ENCODE results near the gene CAB39.

CAB39 gene

GRCh38 chr2:230751062-230751461 is 38.4 kb downstream of the CAB39 start:
- TF ChIP-seq ZFP3 (CRISPR knock-in tag; IDR thresholded peaks at IDR 0.05): no peak
- TF ChIP-seq TSHZ2 (CRISPR knock-in tag; IDR thresholded peaks at IDR 0.05): no peak
- TF ChIP-seq ZNF565 (CRISPR knock-in tag; conservative IDR thresholded peaks at IDR 0.05; ENCODE audit: low read depth): no peak
- no peak for TF ChIP-seq ZC3H10 (CRISPR knock-in tag; IDR thresholded peaks at IDR 0.05)
- TF ChIP-seq ZFP30 (CRISPR knock-in tag; IDR thresholded peaks at IDR 0.05): no peak
- no peak for TF ChIP-seq PATZ1 (CRISPR knock-in tag; IDR thresholded peaks at IDR 0.05; ENCODE audit: borderline replicate concordance)
- no peak for TF ChIP-seq OSR1 (CRISPR knock-in tag; IDR thresholded peaks at IDR 0.05)
- no peak for TF ChIP-seq CREB5 (CRISPR knock-in tag; IDR thresholded peaks at IDR 0.05; ENCODE audit: low read depth)
- no peak for TF ChIP-seq CSDC2 (CRISPR knock-in tag; IDR thresholded peaks at IDR 0.05)
- no peak for TF ChIP-seq TCF4 (CRISPR knock-in tag; IDR thresholded peaks at IDR 0.05; ENCODE audit: borderline replicate concordance)

GRCh38 chr2:230754200-230754599 is 41.6 kb downstream of the CAB39 start:
- no peak for ATAC-seq
- TF ChIP-seq TSHZ2 (CRISPR knock-in tag; IDR thresholded peaks at IDR 0.05): no peak
- TF ChIP-seq PPARA (CRISPR knock-in tag; IDR thresholded peaks at IDR 0.05; ENCODE audit: borderline replicate concordance): no peak
- no peak for TF ChIP-seq ARNTL (CRISPR knock-in tag; IDR thresholded peaks at IDR 0.05; ENCODE audit: borderline replicate concordance, low read depth)
- no peak for TF ChIP-seq CREB5 (CRISPR knock-in tag; IDR thresholded peaks at IDR 0.05; ENCODE audit: low read depth)
- TF ChIP-seq ZNF8 (CRISPR knock-in tag; IDR thresholded peaks at IDR 0.05): no peak
- no peak for TF ChIP-seq ISL1 (CRISPR knock-in tag; IDR thresholded peaks at IDR 0.05)
- TF ChIP-seq ZNF70 (CRISPR knock-in tag; IDR thresholded peaks at IDR 0.05): no peak
- no peak for TF ChIP-seq OSR1 (CRISPR knock-in tag; IDR thresholded peaks at IDR 0.05)
- no peak for TF ChIP-seq PATZ1 (CRISPR knock-in tag; IDR thresholded peaks at IDR 0.05; ENCODE audit: borderline replicate concordance)
- no peak for TF ChIP-seq CSDC2 (CRISPR knock-in tag; IDR thresholded peaks at IDR 0.05)
- no peak for TF ChIP-seq TCF4 (CRISPR knock-in tag; IDR thresholded peaks at IDR 0.05; ENCODE audit: borderline replicate concordance)
- TF ChIP-seq SNAI2 (CRISPR knock-in tag; IDR thresholded peaks at IDR 0.05): no peak
- TF ChIP-seq CSRNP3 (CRISPR knock-in tag; IDR thresholded peaks at IDR 0.05): no peak
- no peak for TF ChIP-seq ZC3H10 (CRISPR knock-in tag; IDR thresholded peaks at IDR 0.05)
- no peak for TF ChIP-seq POU6F1 (CRISPR knock-in tag; IDR thresholded peaks at IDR 0.05; ENCODE audit: borderline replicate concordance, low read depth)
- no peak for TF ChIP-seq BACH2 (CRISPR knock-in tag; IDR thresholded peaks at IDR 0.05; ENCODE audit: borderline replicate concordance)
- TF ChIP-seq RARB (CRISPR knock-in tag; IDR thresholded peaks at IDR 0.05): no peak
- TF ChIP-seq TOX (CRISPR knock-in tag; IDR thresholded peaks at IDR 0.05; ENCODE audit: borderline replicate concordance): no peak

More at GRCh38 chr2:230751062-230751461, 38.4 kb downstream of the CAB39 start:
- peak; percentile 43 for ATAC-seq

Measured in SK-N-SH treated with all-trans-retinoic acid at 6 μM for 48 hours (cell line).